Keratinocyte (primary cell): Measurements from ENCODE around the gene SULT1B1. TPM values are rescaled to one million over a fixed set of nuclear protein-coding genes. Genes with fewer than 3 reads are reported as not detected.

Experiments used
- DNase-seq: peaks from one replicate; pipeline ENCODE4 v3.0.0-alpha.2; 2011; ENCODE audit warnings: low read depth, missing footprints, low spot score
- FAIRE-seq: peaks from 2 replicates; lab custom pipeline; 2011; peaks lifted over from hg19 to GRCh38; lab: Jason Lieb, UNC
- H2AFZ ChIP-seq: 2 replicates; pipeline ENCODE4 v1.6.0; 2012; ENCODE audit warnings: low read length, control low read depth, inconsistent platforms; ENCODE audit not compliant: control insufficient read depth
- H3K27ac ChIP-seq: 2 replicates; pipeline ENCODE4 v1.5.1; 2011; ENCODE audit warnings: low read length; ENCODE audit not compliant: control insufficient read depth, insufficient read depth
- H3K27me3 ChIP-seq: 3 replicates; pipeline ENCODE4 v1.6.0; 2011; ENCODE audit warnings: low read length; ENCODE audit not compliant: control insufficient read depth, insufficient read depth; ENCODE audit errors: extremely low read depth
- H3K36me3 ChIP-seq, 2 experiments: 2 replicates in 1 of 2; 3 replicates in 1 of 2; pipeline ENCODE4 v1.5.1; 2011; ENCODE audit warnings: low read length in 2 of 2, mild to moderate bottlenecking in 1 of 2; ENCODE audit not compliant: control insufficient read depth in 2 of 2, insufficient read depth in 2 of 2; ENCODE audit errors: extremely low read depth in 1 of 2
- H3K4me1 ChIP-seq: 3 replicates; pipeline ENCODE4 v1.5.1; 2011; ENCODE audit warnings: low read length; ENCODE audit not compliant: control insufficient read depth, insufficient read depth; ENCODE audit errors: extremely low read depth
- H3K4me2 ChIP-seq: 3 replicates; pipeline ENCODE4 v1.6.0; 2011; ENCODE audit warnings: low read depth, low read length; ENCODE audit not compliant: control insufficient read depth, insufficient read depth; ENCODE audit errors: extremely low read depth
- H3K4me3 ChIP-seq, 3 experiments: fragments of 200-600 bp in 1 of 3; sonication (generic) in 1 of 3; 2 replicates in 2 of 3; 3 replicates in 1 of 3; pipeline ENCODE4 v1.5.1; 2011 to 2016; ENCODE audit warnings: low read length in 3 of 3, mild to moderate bottlenecking in 3 of 3, control low read depth in 2 of 3, inconsistent platforms in 1 of 3, low read depth in 1 of 3, mixed read lengths in 1 of 3, mixed run types in 1 of 3, moderate library complexity in 1 of 3; ENCODE audit not compliant: control insufficient read depth in 2 of 3, insufficient read depth in 2 of 3; ENCODE audit errors: extremely low read depth in 1 of 3
- H3K79me2 ChIP-seq: 2 replicates; pipeline ENCODE4 v1.6.0; 2012; ENCODE audit warnings: low read length; ENCODE audit not compliant: control insufficient read depth, insufficient read depth
- H3K9ac ChIP-seq: 3 replicates; pipeline ENCODE4 v1.6.0; 2011; ENCODE audit warnings: low read length; ENCODE audit not compliant: control insufficient read depth, insufficient read depth; ENCODE audit errors: extremely low read depth
- H3K9me1 ChIP-seq: 3 replicates; pipeline ENCODE4 v1.6.0; 2011; ENCODE audit warnings: low read length; ENCODE audit not compliant: control insufficient read depth, insufficient read depth; ENCODE audit errors: extremely low read depth
- H3K9me3 ChIP-seq: 2 replicates; pipeline ENCODE4 v1.5.1; 2012; ENCODE audit warnings: low read depth, low read length; ENCODE audit not compliant: control insufficient read depth
- H4K20me1 ChIP-seq: 3 replicates; pipeline ENCODE4 v1.6.0; 2011; ENCODE audit warnings: low read length; ENCODE audit not compliant: control insufficient read depth, insufficient read depth; ENCODE audit errors: extremely low read depth
- CTCF ChIP-seq, 3 experiments: IDR thresholded peaks in 1 of 3; conservative IDR thresholded peaks in 1 of 3; optimal IDR thresholded peaks in 1 of 3; 2 replicates in 2 of 3; 3 replicates in 1 of 3; pipeline versions ENCODE3 to v1.5.1; 2011; ENCODE audit warnings: low read length in 3 of 3, mild to moderate bottlenecking in 3 of 3, moderate library complexity in 2 of 3, control low read depth in 1 of 3, inconsistent platforms in 1 of 3; ENCODE audit not compliant: insufficient read depth in 2 of 3; ENCODE audit errors: extremely low read depth in 1 of 3
- EZH2 ChIP-seq: IDR thresholded peaks from one replicate; pipeline ENCODE4 v1.6.1; 2012; ENCODE audit warnings: inconsistent platforms, mild to moderate bottlenecking, low read length, moderate library complexity
- dilution Hi-C: fragments of 300-500 bp; cut with MboI; formaldehyde crosslinking; loops from one replicate; pipeline ENCODE4 v1.7.0; 2020; ENCODE audit warnings: low sequenced_read_pairs; ENCODE audit not compliant: extremely low pct_ligation_motif_present
- polyA plus RNA-seq, 5 experiments: library from polyadenylated mRNA; depleted of rRNA in 3 of 5; stranded (reverse) in 3 of 5; stranded (forward) in 1 of 5; unstranded in 1 of 5; fragments of >200 nt; gene quantifications; 1 replicate in 1 of 5; 2 replicates in 3 of 5; 3 replicates in 1 of 5; pipeline versions ENCODE4 v1.2.1 to v1.2.3, GENCODE V29; 2011 to 2012; ENCODE audit warnings: missing spikeins in 2 of 5, low read depth in 1 of 5, low replicate concordance in 1 of 5

SULT1B1 gene
- polyA plus RNA-seq, 1 donor (not counting 4 experiments of a cell fraction or from before 2014, with no cell fraction given) = 0.39 TPM

GRCh38 chr4:69799337-69799736 lies 38.9 kb upstream of the SULT1B1 start:
- H3K9ac ChIP-seq = no peak overlapping the region
- TF ChIP-seq EZH2 (no peak), CTCF (optimal IDR thresholded peaks at IDR 0.05 in 1 of 3, IDR thresholded peaks at IDR 0.05 in 1 of 3, conservative IDR thresholded peaks at IDR 0.05 in 1 of 3; ENCODE audit: extremely low read depth in 1 of 3, insufficient read depth in 2 of 3, low read length in 3 of 3) (no peak)

DNA sequence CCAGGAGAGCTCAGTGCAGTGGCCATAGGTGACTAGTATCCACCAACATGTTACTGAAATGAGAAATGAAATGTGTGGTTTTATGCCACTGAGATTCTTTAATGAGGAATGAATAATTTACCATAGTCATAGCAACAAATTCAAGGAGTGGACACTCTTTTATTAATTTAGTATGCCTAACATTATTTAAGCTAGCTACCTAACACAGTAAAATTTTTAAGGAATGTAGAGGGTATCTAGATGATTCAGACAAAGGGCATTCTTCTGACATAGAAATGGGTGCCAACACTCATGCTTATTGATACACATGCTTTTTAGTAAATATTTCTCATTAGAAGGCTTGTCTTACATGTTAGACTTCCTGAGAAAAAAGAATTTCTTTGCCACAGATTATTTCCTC lies 33.3 kb upstream of the SULT1B1 start:
- H3K4me3 ChIP-seq = no peak overlapping the region
- H3K79me2 ChIP-seq = no peaks in the 10 kb centered on the region
- no peaks in the 10 kb centered on the region for H4K20me1 ChIP-seq
- H3K9me1 ChIP-seq = no peaks in the 10 kb centered on the region
- dilution Hi-C loops = no loop called here
- FAIRE-seq (no peak), DNase-seq (no peak)
- H2AFZ ChIP-seq = no peak overlapping the region
- no peak overlapping the region for H3K4me2 ChIP-seq
- H3K36me3 ChIP-seq = no peaks in the 10 kb centered on the region
- H3K27me3 ChIP-seq = no peaks in the 10 kb centered on the region
- H3K9ac ChIP-seq = no peak overlapping the region
- TF ChIP-seq EZH2 = no peak
- no peak for TF ChIP-seq CTCF (optimal IDR thresholded peaks at IDR 0.05 in 1 of 3, IDR thresholded peaks at IDR 0.05 in 1 of 3, conservative IDR thresholded peaks at IDR 0.05 in 1 of 3; ENCODE audit: extremely low read depth in 1 of 3, insufficient read depth in 2 of 3, low read length in 3 of 3)
- H3K27ac ChIP-seq = no peak overlapping the region
- H3K4me1 ChIP-seq = no peaks in the 10 kb centered on the region
- H3K9me3 ChIP-seq = no peaks in the 10 kb centered on the region

More at GRCh38 chr4:69799337-69799736, 38.9 kb upstream of the SULT1B1 start:
- no peaks in the 10 kb centered on the region for H4K20me1 ChIP-seq
- no peaks in the 10 kb centered on the region for H3K9me3 ChIP-seq
- no peaks in the 10 kb centered on the region for H3K36me3 ChIP-seq
- DNase-seq = no peak
- no peaks in the 10 kb centered on the region for H3K9me1 ChIP-seq
- H3K4me1 ChIP-seq = no peaks in the 10 kb centered on the region
- no peak overlapping the region for H3K27ac ChIP-seq
- dilution Hi-C loops = no loop called here
- no peak overlapping the region for H3K4me2 ChIP-seq
- no peaks in the 10 kb centered on the region for H3K79me2 ChIP-seq
- no peak overlapping the region for H2AFZ ChIP-seq
- FAIRE-seq = no peak
- H3K27me3 ChIP-seq = no peaks in the 10 kb centered on the region
- H3K4me3 ChIP-seq = no peak overlapping the region
